Nephron progenitor cell (in vitro differentiated cells): Measurements from ENCODE around the gene TAS1R2.

Experiments used
- DNase-seq: peaks from one replicate; pipeline ENCODE4 v3.0.0; 2021
- H3K27ac Mint-ChIP-seq: 2 replicates; pipeline ENCODE4 v1.8.0; 2021; ENCODE audit warnings: mild to moderate bottlenecking, moderate library complexity, mixed read lengths
- H3K27me3 Mint-ChIP-seq: 2 replicates; pipeline ENCODE4 v1.8.0; 2021; ENCODE audit warnings: mild to moderate bottlenecking, low read depth, mixed read lengths; ENCODE audit not compliant: poor library complexity
- H3K36me3 Mint-ChIP-seq: 2 replicates; pipeline ENCODE4 v1.8.0; 2021; ENCODE audit warnings: low read depth, mixed read lengths
- H3K4me1 Mint-ChIP-seq: 2 replicates; pipeline ENCODE4 v1.8.0; 2021; ENCODE audit warnings: mixed read lengths
- H3K4me3 Mint-ChIP-seq: 2 replicates; pipeline ENCODE4 v1.8.0; 2021; ENCODE audit warnings: mild to moderate bottlenecking, moderate library complexity, mixed read lengths
- H3K9me3 Mint-ChIP-seq: 2 replicates; pipeline ENCODE4 v1.8.0; 2021; ENCODE audit warnings: mild to moderate bottlenecking, moderate library complexity, mixed read lengths
- TF ChIP-seq, protein P1 (sequence below): fragments of 200-600 bp; sonication (generic); IDR thresholded peaks from 2 replicates; pipeline ENCODE4 v1.5.0; 2021; ENCODE audit warnings: antibody characterized with exemption

Gene TAS1R2

DNA sequence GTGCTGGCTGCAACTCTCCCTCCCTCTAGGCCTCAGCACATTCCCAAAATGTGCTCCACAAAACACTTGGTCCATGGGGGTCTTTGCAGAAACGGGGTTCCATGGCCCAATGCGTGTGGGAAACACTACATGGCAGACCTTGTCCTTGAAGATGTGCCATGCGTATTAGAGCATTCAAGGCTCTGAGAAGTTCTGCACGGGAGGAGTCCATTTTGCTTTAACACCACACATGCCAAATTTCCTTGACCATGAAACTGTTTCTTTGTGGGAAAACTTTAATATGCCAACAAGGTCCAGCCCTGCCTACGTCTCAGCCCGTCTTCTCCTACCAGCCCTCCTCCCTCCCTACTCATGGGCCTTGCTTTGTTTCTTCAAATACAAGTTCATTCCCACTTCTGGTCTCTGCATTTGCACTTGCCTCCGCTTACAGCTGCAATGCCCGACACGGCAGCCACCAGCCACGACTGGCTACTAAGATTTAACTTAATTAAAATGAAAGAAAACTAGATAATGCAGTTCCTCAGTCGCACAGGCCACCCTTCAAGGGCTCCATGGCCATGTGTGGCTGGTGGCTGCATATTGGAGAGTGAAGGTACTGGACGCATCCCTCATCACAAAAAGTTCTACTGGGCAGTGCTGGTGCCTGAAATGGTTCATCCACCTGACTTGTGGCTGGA is 19.2 kb upstream of the TAS1R2 start:
- Mint-ChIP-seq H3K27me3 (peaks cover 60% of the 10 kb centered on the region), H3K27ac (no peak overlapping the region), H3K4me1 (peaks cover 4% of the 10 kb centered on the region), H3K4me3 (no peak overlapping the region), H3K9me3 (no peaks in the 10 kb centered on the region), H3K36me3 (no peaks in the 10 kb centered on the region)
- no peak for DNase-seq
- TF ChIP-seq, protein P1, sequence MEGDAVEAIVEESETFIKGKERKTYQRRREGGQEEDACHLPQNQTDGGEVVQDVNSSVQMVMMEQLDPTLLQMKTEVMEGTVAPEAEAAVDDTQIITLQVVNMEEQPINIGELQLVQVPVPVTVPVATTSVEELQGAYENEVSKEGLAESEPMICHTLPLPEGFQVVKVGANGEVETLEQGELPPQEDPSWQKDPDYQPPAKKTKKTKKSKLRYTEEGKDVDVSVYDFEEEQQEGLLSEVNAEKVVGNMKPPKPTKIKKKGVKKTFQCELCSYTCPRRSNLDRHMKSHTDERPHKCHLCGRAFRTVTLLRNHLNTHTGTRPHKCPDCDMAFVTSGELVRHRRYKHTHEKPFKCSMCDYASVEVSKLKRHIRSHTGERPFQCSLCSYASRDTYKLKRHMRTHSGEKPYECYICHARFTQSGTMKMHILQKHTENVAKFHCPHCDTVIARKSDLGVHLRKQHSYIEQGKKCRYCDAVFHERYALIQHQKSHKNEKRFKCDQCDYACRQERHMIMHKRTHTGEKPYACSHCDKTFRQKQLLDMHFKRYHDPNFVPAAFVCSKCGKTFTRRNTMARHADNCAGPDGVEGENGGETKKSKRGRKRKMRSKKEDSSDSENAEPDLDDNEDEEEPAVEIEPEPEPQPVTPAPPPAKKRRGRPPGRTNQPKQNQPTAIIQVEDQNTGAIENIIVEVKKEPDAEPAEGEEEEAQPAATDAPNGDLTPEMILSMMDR: no peak

DNA sequence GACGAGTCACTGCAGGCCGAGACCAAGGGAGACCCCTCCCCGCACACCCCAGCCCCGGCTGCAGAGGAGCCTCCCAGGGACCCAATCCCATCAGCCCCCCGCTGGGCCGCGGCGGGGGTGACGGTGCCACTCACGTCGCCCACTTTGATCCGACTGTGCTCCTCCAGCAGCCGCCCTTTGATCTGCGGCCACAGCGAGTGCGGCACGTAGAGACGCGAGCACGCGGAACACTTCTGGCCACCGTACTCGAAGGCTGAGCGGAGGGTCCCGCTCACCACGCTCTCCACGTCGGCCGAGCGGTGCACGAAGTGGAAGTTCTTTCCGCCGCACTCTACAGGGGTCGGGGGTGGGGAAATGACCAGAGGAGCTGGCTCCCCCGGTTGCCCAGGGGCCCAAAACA is 17.8 kb upstream of the TAS1R2 start:
- H3K36me3 Mint-ChIP-seq: no peaks in the 10 kb centered on the region
- H3K9me3 Mint-ChIP-seq: no peaks in the 10 kb centered on the region
- H3K27me3 Mint-ChIP-seq: peaks cover 56% of the 10 kb centered on the region
- peak; percentile 20 for DNase-seq
- H3K27ac Mint-ChIP-seq: no peak overlapping the region
- H3K4me3 Mint-ChIP-seq: no peak overlapping the region
- H3K4me1 Mint-ChIP-seq: peaks cover 4% of the 10 kb centered on the region
- TF ChIP-seq, protein P1: no peak

DNA sequence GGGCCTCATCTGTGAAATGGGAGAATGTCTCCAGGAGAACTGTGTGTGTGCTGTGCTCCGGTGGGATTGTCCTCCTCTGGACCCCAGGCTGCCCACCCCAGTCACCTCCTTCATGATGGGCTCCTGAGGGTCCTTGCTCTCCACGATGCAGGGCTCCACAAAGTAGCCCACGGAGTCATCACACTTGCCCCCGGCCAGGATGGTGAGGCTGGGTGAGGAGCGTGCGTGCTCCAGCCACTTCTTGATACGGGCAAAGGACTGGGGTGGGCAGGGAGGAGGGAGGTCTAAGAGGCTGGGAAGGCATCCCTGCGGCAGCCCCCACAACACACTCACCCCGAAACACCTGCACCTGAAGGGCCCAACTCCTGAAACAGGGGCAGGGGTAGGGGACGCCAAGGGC is 16.8 kb upstream of the TAS1R2 start:
- no peaks in the 10 kb centered on the region for H3K36me3 Mint-ChIP-seq
- no peak for DNase-seq
- H3K9me3 Mint-ChIP-seq: no peaks in the 10 kb centered on the region
- H3K27me3 Mint-ChIP-seq: peaks cover 46% of the 10 kb centered on the region
- H3K27ac Mint-ChIP-seq: no peak overlapping the region
- TF ChIP-seq, protein P1: no peak
- H3K4me1 Mint-ChIP-seq: peaks cover 4% of the 10 kb centered on the region
- H3K4me3 Mint-ChIP-seq: no peak overlapping the region

- H3K4me3 Mint-ChIP-seq: no peak overlapping the region
- no peaks in the 10 kb centered on the region for H3K36me3 Mint-ChIP-seq
- H3K4me1 Mint-ChIP-seq: peaks cover 4% of the 10 kb centered on the region
- peaks cover 42% of the 10 kb centered on the region for H3K27me3 Mint-ChIP-seq
- no peaks in the 10 kb centered on the region for H3K9me3 Mint-ChIP-seq
- no peak for DNase-seq
- TF ChIP-seq, protein P1: no peak
- H3K27ac Mint-ChIP-seq: no peak overlapping the region
Observed at GRCh38 chr1:18875796-18876128, 16.3 kb upstream of the TAS1R2 start.

DNA sequence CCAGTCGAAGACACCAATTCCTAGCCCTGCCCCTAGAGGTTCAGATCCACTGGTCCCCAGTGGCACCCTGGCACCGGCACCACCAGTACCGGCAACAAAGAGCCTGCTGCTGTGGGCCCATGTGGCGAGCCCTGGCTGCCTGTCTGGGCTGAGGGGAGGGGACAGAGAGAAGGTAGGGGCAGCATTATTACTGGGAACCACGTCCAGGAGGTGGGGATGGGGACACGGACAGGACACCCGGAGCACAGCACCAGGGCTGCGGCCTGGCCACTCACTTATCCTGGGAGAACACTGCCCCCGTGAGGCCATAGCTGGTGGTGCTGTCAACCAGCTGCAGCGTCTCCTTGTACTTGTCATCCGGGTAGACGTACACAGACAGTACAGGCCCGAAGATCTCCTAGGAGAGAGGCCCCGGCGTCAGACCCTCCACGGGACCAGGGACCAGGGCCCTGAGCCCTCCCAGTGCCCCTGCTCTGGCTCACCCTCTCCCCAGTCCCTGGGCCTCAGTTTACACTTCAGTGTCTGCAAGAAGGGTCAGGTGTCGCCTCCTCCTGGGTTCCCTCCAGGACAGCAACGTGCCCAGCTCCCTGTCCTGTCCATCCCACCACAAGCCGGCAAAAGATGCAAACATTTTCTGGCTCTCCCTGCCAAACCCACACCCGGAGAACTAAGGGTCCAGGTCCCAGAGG is 15.8 kb upstream of the TAS1R2 start:
- TF ChIP-seq, protein P1: peak; percentile 84
- no peak overlapping the region for H3K4me3 Mint-ChIP-seq
- peaks cover 4% of the 10 kb centered on the region for H3K4me1 Mint-ChIP-seq

DNA sequence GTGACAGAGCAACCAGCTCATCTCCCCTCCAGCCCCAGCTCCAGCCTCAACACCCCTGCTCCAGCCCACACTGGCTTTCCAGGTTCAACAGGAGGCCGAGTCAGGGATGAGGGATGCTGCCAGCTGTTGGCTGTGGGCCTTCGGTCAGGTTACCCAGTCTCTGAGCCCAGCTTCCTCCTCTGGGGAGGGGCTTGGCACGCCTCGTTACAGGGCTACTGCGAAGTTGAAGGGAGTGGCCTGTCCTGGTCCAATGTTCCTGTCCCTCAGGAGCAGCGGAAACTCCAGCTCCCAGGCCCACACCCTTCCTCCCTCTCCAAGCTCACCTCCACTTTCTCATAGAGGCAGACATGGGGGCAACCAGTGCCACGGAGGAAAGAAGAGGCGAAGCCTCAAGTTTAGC is 15.1 kb upstream of the TAS1R2 start:
- Mint-ChIP-seq H3K27me3 (peaks cover 36% of the 10 kb centered on the region), H3K27ac (no peak overlapping the region), H3K36me3 (no peaks in the 10 kb centered on the region), H3K4me3 (no peak overlapping the region), H3K9me3 (no peaks in the 10 kb centered on the region), H3K4me1 (peaks cover 4% of the 10 kb centered on the region)
- DNase-seq: no peak
- TF ChIP-seq, protein P1: no peak

More for the DNA sequence above, 15.8 kb upstream of the TAS1R2 start:
- Mint-ChIP-seq H3K27me3 (peaks cover 40% of the 10 kb centered on the region), H3K36me3 (no peaks in the 10 kb centered on the region), H3K27ac (no peak overlapping the region), H3K9me3 (no peaks in the 10 kb centered on the region)
- peak; percentile 95 for DNase-seq
